GM12801 (cell line): ENCODE measurements around the gene C3.

Source experiments
- TF ChIP-seq, protein P1 (sequence below): IDR thresholded peaks from one replicate; pipeline ENCODE4 v1.5.1; 2011; ENCODE audit warnings: control low read depth; ENCODE audit not compliant: insufficient read length; ENCODE audit errors: extremely low read depth

The C3 gene

GRCh38 chr19:6696239-6696820, 24.1 kb downstream of the C3 start:
- TF ChIP-seq, protein P1, sequence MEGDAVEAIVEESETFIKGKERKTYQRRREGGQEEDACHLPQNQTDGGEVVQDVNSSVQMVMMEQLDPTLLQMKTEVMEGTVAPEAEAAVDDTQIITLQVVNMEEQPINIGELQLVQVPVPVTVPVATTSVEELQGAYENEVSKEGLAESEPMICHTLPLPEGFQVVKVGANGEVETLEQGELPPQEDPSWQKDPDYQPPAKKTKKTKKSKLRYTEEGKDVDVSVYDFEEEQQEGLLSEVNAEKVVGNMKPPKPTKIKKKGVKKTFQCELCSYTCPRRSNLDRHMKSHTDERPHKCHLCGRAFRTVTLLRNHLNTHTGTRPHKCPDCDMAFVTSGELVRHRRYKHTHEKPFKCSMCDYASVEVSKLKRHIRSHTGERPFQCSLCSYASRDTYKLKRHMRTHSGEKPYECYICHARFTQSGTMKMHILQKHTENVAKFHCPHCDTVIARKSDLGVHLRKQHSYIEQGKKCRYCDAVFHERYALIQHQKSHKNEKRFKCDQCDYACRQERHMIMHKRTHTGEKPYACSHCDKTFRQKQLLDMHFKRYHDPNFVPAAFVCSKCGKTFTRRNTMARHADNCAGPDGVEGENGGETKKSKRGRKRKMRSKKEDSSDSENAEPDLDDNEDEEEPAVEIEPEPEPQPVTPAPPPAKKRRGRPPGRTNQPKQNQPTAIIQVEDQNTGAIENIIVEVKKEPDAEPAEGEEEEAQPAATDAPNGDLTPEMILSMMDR = no peak

- TF ChIP-seq, protein P1 = no peak
Measured at GRCh38 chr19:6694147-6694815, 26.2 kb downstream of the C3 start.

- TF ChIP-seq, protein P1 = no peak
Measured at GRCh38 chr19:6693681-6694080, 26.8 kb downstream of the C3 start.

GRCh38 chr19:6693056-6693471, 27.4 kb downstream of the C3 start:
- TF ChIP-seq, protein P1 = no peak

GRCh38 chr19:6692027-6692426, 28.4 kb downstream of the C3 start:
- TF ChIP-seq, protein P1 = no peak

DNA sequence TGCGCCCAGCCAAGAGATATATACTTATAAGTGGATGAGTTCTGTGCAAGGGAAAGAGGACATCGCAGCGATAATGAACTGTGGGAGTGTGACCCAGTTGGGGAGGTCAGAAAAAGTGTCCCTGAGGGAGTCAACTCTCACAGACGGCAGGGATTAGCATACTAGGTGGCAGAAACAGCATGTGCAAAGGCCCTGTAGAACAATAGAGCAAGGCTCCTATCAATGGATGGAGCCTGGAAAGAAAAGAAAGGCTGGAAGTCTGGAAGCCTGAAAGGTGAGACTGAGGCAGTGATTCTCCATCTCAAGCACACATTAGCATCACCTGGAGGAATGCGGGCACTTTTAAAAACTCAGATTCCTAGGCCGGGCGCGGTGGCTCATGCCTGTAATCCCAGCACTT, 29.1 kb downstream of the C3 start:
- TF ChIP-seq, protein P1 = no peak

DNA sequence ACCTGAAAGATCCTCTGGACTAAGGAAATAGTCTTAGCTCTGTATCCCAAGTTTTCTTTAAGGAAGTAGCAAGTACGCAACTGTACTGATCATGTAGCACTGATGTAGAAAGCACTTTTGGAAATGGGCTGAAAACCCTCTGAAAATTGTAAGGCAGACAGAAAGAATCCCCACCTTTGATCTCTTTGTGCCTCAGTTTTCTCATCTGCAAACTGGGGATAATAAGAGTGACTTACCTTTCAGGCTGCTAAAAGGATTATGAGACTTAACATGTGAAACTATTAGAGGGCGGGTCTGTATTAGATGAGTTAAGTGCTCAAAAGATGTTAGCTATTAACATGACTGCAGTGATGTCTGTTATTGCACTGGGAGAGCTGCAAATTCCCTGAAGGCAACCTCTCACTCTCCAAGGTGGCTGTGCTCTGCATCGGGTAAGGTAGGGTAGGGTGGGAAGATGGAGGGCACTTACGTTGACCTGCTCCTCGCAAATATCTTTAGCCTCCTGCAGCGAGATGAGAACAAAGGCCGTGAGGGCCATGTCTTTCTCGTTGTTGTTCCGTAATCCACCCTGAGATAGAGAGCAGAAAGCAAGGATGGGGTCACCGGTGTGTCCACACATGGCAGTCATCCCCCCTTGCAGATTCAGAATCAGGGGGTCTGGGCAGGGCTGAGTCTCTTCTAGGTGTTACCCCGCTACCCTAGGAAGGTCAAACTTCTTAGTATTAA, 30.1 kb downstream of the C3 start:
- TF ChIP-seq, protein P1 = no peak
